IPS-NIHi7 (cell line): ENCODE measurements around the gene IFNA2.
"Not testable (repeated sequence)": the region's sequence is repeated elsewhere in the genome, so short reads cannot be mapped to it uniquely, and the experiment has no call there.

Experiments used
- DNase-seq: peaks from one replicate; pipeline ENCODE4 v3.0.0; 2012; ENCODE audit warnings: mixed read lengths; ENCODE audit errors: extremely low spot score

Gene IFNA2

GRCh38 chr9:21381448-21382339, 3.5 kb downstream of the IFNA2 start:
- no peak for DNase-seq

DNA sequence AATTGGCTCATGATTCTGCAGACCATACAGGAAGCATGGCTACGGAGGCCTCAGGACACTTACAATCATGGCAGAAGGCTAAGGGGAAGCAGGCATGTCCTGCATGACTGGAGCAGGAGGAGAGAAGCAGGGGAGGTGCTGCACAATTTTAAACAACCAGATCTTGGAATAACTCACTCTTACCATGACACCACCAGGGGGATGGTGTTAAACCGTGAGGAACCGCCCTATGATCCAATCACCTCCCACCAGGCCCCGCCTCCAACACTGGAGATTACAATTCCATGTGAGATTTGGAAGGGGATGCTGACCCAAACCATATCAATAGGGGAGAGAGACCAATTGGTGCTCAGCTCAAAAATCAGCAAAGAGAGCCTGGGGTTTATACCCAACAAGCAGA, 13.7 kb downstream of the IFNA2 start:
- DNase-seq = not testable (repeated sequence)

GRCh38 chr9:21367957-21368356, 17.2 kb downstream of the IFNA2 start, which contains the start of gene IFNA13:
Gene IFNA13, minus strand, starts transcription at chr9:21368057. Its CDS starts 47 bp downstream, at chr9:21368010.
- no peak for DNase-seq

DNA sequence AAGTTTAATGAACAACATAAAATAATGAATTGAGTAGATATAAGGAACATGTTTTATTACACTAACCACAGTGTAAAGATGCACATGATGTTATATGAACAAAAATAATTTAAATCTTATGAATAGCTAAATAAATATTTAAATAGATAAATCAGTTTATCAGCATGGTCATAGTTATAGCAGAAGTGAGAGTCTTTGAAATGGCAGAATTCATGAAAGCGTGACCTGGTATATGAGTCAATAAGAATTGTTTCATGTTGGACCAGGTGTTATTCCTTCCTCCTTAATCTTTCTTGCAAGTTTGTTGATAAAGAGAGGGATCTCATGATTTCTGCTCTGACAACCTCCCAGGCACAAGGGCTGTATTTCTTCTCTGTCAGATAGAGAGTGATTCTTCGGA, 18.0 kb downstream of the IFNA2 start:
- DNase-seq = not testable (repeated sequence)

DNA sequence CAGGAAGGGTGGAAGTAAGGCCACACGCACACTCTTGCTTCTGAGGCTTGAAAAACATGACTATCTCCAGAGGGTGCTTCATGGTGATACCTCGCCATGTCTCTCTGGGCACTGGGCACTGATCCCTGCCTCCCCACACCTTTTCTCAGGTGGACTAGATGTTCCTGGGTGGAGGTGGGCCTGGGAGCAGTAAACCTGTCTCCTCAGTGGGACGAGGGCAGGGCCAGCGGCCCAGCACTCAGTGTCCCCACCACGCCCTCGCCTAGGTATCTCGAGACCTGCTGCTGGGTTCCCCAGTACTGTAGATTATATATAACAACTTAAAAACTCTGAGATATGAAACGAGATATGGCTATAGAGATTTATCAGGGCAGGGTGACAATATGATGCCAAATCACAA, 22.9 kb downstream of the IFNA2 start:
- no peak for DNase-seq

DNA sequence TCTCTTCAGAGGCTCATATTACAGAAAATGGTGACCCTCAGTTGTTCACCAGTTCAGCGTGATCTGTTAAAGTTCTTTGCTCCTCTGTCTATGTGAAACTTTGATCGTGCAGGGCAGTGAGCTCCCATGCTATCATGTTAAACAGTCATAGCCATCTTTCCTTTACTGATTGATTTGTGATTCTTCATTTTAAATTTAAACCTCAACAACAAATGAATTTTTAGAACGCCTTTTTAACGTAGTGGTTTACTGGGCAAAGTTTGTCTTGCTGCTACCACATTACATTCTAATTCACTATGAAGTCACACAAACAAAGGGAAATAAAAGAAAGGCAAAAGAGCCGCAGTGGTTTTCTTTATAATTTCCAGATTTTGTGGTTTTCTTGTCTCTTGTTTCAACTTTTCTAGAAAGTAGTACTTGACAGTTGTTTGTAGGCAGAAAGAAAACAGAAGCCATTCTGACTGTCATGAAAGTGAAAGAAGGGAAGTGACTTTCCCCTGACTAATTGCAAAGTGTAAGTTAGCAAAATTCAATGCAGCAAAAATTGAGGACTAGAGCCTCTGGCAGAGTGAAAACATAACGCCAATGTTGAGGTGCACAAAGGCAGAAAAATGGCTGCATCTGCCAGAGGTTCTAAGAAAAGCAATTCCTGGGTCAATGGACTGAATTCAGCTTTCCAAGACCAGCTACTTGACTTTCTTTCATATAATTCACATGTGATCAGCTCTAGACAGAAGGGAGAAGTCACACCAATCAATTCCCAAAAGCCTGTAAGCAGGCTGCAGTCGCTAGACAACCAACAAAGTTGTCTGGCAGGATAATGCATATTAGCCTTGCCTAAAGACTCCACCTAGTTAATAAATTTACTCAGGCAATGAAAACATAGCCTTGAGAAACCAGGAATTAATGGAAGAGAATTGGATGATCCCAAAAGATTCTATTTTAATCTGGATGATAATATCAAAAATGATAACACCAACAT, 27.4 kb downstream of the IFNA2 start:
- no peak for DNase-seq

GRCh38 chr9:21350787-21351186, 34.4 kb downstream of the IFNA2 start, which contains the start of gene IFNA6:
Gene IFNA6, minus strand, starts transcription at chr9:21350887. Its CDS starts 0 bp downstream, at chr9:21350887.
- no peak for DNase-seq

GRCh38 chr9:21348430-21348970, 36.7 kb downstream of the IFNA2 start:
- no peak for DNase-seq

- DNase-seq = no peak
These were observed 44.5 kb downstream of the IFNA2 start for GRCh38 chr9:21340735-21341134.

DNA sequence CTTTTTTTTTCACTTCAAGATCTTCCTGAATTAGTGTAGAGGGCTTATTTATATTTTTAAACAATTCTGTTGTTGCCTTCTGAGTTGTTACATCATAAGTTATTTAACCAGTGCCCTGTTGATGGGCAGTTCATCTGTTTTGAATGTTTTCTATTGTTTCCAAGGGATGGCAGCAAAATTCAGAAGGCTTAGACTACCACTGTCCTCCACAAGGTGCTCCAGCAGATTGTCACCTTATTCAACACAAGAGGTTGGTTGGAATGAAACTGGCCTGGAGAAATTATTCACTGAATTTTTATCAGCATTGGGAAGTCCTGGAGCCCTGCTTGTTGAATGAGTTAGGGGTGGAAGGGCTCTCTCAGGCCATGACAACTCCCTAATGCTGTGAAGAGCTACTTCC, 48.7 kb downstream of the IFNA2 start:
- DNase-seq = no peak

DNA sequence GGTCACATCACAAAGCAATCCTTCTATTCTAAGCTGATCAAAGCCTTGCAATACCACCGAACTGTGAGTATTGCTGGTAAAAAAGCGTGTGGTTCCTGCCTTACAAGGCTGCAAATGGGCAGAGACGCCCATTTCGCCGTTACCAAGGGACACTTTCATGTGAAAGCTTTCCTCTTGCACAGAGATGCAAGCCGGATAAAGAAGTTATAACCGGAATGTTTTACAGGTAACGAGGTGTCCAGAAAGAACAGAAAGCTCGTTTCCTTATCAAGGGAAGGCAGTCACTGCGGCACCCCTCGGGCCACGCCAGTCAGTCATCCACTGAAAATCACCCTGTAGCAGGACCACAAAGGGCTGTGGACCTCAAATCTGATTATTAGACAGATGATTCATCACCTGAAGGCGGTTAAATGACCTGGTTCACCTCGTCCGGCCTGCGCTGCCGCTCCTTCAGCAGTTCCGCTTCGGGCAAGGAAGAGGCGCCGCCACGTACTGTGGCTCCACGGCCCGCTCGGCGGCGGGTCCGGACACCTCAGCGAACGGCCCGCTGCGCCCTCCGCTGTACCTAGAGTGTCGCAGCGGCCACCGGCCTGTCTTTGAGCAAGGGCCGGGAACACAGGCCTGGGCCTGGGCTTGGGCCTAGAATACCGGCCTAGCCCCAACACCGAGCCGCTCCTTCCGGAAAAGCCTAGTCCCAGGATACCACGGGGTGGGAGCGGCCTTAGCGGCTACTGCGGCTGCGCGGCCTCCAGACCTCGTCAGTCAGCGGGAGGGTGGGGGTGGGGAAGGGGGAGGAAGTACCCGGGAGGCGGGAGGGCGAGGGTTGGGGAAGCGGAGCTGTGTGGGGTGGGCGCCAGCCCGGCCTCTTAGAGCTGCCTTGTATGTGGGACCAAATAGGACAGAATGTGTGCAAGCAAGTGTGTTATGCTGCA, 50.2 kb downstream of the IFNA2 start, which contains the start of gene KLHL9:
KLHL9 (minus strand) TSS at position 704 of the 932 bp plus-strand sequence; CDS start at position 159, 545 bp downstream.
- DNase-seq = peak; percentile 97
